Upper lobe of right lung (tissue), 1 donor: ENCODE measurements around the gene ZNF213. TPM values are rescaled to one million over a fixed set of nuclear protein-coding genes. Genes with fewer than 3 reads are reported as not detected.

Experiments
- ATAC-seq: fragments of 200-7000 bp; cut with Tn5 transposase; one replicate; pipeline ENCODE4 v1.9.1; 2020; ENCODE audit warnings: mild to moderate bottlenecking, moderate library complexity
- DNase-seq: peaks from one replicate; pipeline ENCODE4 v3.0.0-alpha.2; 2020
- H3K27ac ChIP-seq: fragments of 200-600 bp; one replicate; pipeline ENCODE4 v1.8.0; 2022
- H3K27me3 ChIP-seq: fragments of 200-600 bp; one replicate; pipeline ENCODE4 v1.8.0; 2022; ENCODE audit warnings: mild to moderate bottlenecking
- H3K36me3 ChIP-seq: fragments of 200-600 bp; one replicate; pipeline ENCODE4 v1.8.0; 2022
- H3K4me1 ChIP-seq: fragments of 200-600 bp; one replicate; pipeline ENCODE4 v1.8.0; 2022
- H3K4me3 ChIP-seq: fragments of 200-600 bp; one replicate; pipeline ENCODE4 v1.8.0; 2022; ENCODE audit warnings: mild to moderate bottlenecking
- H3K9me3 ChIP-seq: fragments of 200-600 bp; one replicate; pipeline ENCODE4 v1.8.0; 2022
- CTCF ChIP-seq: fragments of 200-600 bp; IDR thresholded peaks from one replicate; pipeline ENCODE4 v1.8.0; 2022; ENCODE audit warnings: antibody characterized with exemption
- intact Hi-C: fragments of 100-400 bp; cut with DNase I; formaldehyde crosslinking; loops from one replicate; pipeline ENCODE4 v1.11.0; 2022
- long read RNA-seq: library from polyadenylated mRNA; unstranded; transcript quantifications from one replicate; pipeline ENCODE4 v2.0.0, GENCODE V29; 2021
- total RNA-seq: library from RNA; stranded (reverse); fragmentation: NEBNext Ultra II Directional; extraction: Animal tissue kit (Norgen Biotek cat#: 25700); gene quantifications from one replicate; pipeline ENCODE4 v1.2.1, GENCODE V29; 2021
- donor health status: DM: no; HTN: yes; CAD: no; lungs with severe emphysema.

ZNF213 gene
- 9.1 TPM for total RNA-seq
- long read RNA-seq, partial matches to known transcripts, result 5 of 18 reads
- long read RNA-seq, other reads (novel, unspliced or antisense), result 9 of 18 reads

GRCh38 chr16:3134338-3135125 is at the start of gene ZNF213:
ZNF213 (plus strand) TSS chr16:3135029; CDS start chr16:3137281, 2,252 bp downstream.
- H3K27ac ChIP-seq, result peak within 1 kb of the TSS; percentile 92
- peaks cover 19% of the 10 kb centered on the region for H3K36me3 ChIP-seq
- H3K4me1 ChIP-seq, result peaks cover 32% of the 10 kb centered on the region
- peak; percentile 97 for ATAC-seq
- intact Hi-C loops, result no loop called here
- H3K27me3 ChIP-seq, result no peaks in the 10 kb centered on the region
- peak within 1 kb of the TSS; percentile 89 for H3K4me3 ChIP-seq
- H3K9me3 ChIP-seq, result no peaks in the 10 kb centered on the region
- DNase-seq, result peak; percentile 97
- no peak for TF ChIP-seq CTCF

- no peak for TF ChIP-seq CTCF
- no peak for ATAC-seq
- Histone ChIP-seq H3K4me1 (peaks cover 24% of the 10 kb centered on the region), H3K36me3 (no peaks in the 10 kb centered on the region), H3K9me3 (no peaks in the 10 kb centered on the region), H3K4me3 (peak overlapping the region; percentile 49), H3K27me3 (no peaks in the 10 kb centered on the region), H3K27ac (peak overlapping the region; percentile 81)
- intact Hi-C loops, result no loop called here
- DNase-seq, result no peak
Observed at GRCh38 chr16:3085868-3086595, 48.8 kb upstream of the ZNF213 start.

- H3K27ac ChIP-seq, result peak overlapping the region; percentile 81
- no peaks in the 10 kb centered on the region for H3K36me3 ChIP-seq
- H3K4me1 ChIP-seq, result peaks cover 24% of the 10 kb centered on the region
- intact Hi-C loops, result no loop called here
- peak overlapping the region; percentile 49 for H3K4me3 ChIP-seq
- TF ChIP-seq CTCF, result no peak
- no peaks in the 10 kb centered on the region for H3K27me3 ChIP-seq
- ATAC-seq (peak; percentile 63), DNase-seq (no peak)
- no peaks in the 10 kb centered on the region for H3K9me3 ChIP-seq
Observed at GRCh38 chr16:3086596-3087242, 48.1 kb upstream of the ZNF213 start.

- ATAC-seq, result peak; percentile 58
- TF ChIP-seq CTCF, result peak; percentile 23
- Histone ChIP-seq H3K27me3 (peaks cover 4% of the 10 kb centered on the region), H3K36me3 (no peaks in the 10 kb centered on the region), H3K27ac (peak overlapping the region; percentile 81), H3K9me3 (no peaks in the 10 kb centered on the region), H3K4me1 (peaks cover 24% of the 10 kb centered on the region), H3K4me3 (peak overlapping the region; percentile 49)
- intact Hi-C loops, result no loop called here
- no peak for DNase-seq
Observed at GRCh38 chr16:3087243-3088235, 47.3 kb upstream of the ZNF213 start.

- DNase-seq (no peak), ATAC-seq (peak; percentile 75)
- H3K4me3 ChIP-seq, result no peak overlapping the region
- H3K9me3 ChIP-seq, result no peaks in the 10 kb centered on the region
- H3K4me1 ChIP-seq, result peaks cover 24% of the 10 kb centered on the region
- peak overlapping the region; percentile 81 for H3K27ac ChIP-seq
- no peaks in the 10 kb centered on the region for H3K36me3 ChIP-seq
- intact Hi-C loops, result no loop called here
- H3K27me3 ChIP-seq, result peaks cover 7% of the 10 kb centered on the region
- no peak for TF ChIP-seq CTCF
Observed at GRCh38 chr16:3088450-3088849, 46.4 kb upstream of the ZNF213 start.
